IMR-90 (cell line): ENCODE measurements around the gene GRK2. TPM values are rescaled to one million over a fixed set of nuclear protein-coding genes. Genes with fewer than 3 reads are reported as not detected.

ENCODE experiments used
- ATAC-seq: fragments of 200-7000 bp; cut with Tn5 transposase; 2 replicates; pipeline ENCODE4 v1.9.1; 2020; ENCODE audit warnings: low read depth, mild to moderate bottlenecking, moderate library complexity
- BruUV-seq: library from RNA; stranded (reverse); fragments of 400-500 nt; replicated peaks from 2 replicates; lab custom pipeline; 2021; lab: Mats Ljungman, UMichigan
- CTCF ChIA-PET: fragments of 300-600 bp; formaldehyde crosslinking; extraction: SDS; loops from one replicate; lab custom pipeline; 2021; ENCODE audit warnings: antibody characterized with exemption; lab: Yijun Ruan, JAX
- POLR2A ChIA-PET: fragments of 300-600 bp; sonication (Branson Sonifier 250); formaldehyde crosslinking; loops from one replicate; lab custom pipeline; 2022; ENCODE audit warnings: antibody characterized with exemption; ENCODE audit not compliant: unreplicated experiment; lab: Charles Lee
- DNase-seq: peaks from one replicate; pipeline ENCODE4 v3.0.0; 2013
- H2AFZ ChIP-seq: replicated peaks from 2 replicates; pipeline ENCODE3; 2013; ENCODE audit warnings: low read length, mild to moderate bottlenecking; ENCODE audit not compliant: poor library complexity
- H2AK5ac ChIP-seq: 2 replicates; pipeline ENCODE4 v1.6.1; 2013; ENCODE audit warnings: low read depth, low read length, inconsistent platforms
- H2AK9ac ChIP-seq: replicated peaks from 2 replicates; pipeline ENCODE3; 2013; ENCODE audit warnings: mild to moderate bottlenecking, low read depth, low read length, moderate library complexity; ENCODE audit not compliant: poor library complexity
- H2BK120ac ChIP-seq: 2 replicates; pipeline ENCODE4 v1.6.1; 2013; ENCODE audit warnings: low read depth, low read length, inconsistent platforms
- H2BK15ac ChIP-seq: 3 replicates; pipeline ENCODE4 v1.6.1; 2013; ENCODE audit warnings: low read depth, low read length, inconsistent platforms
- H2BK20ac ChIP-seq: 2 replicates; pipeline ENCODE4 v1.6.1; 2013; ENCODE audit warnings: low read depth, mild to moderate bottlenecking, inconsistent platforms, low read length, moderate library complexity
- H2BK5ac ChIP-seq: 2 replicates; pipeline ENCODE4 v1.6.1; 2013; ENCODE audit warnings: mild to moderate bottlenecking, low read depth, low read length, inconsistent platforms; ENCODE audit not compliant: poor library complexity, severe bottlenecking
- H3K14ac ChIP-seq: replicated peaks from 2 replicates; pipeline ENCODE4 v1.6.1; 2013; ENCODE audit warnings: low read depth, low read length, inconsistent platforms
- H3K18ac ChIP-seq: 2 replicates; pipeline ENCODE4 v1.6.1; 2013; ENCODE audit warnings: low read depth, low read length, control low read depth
- H3K23ac ChIP-seq: 2 replicates; pipeline ENCODE4 v1.6.1; 2013; ENCODE audit warnings: low read depth, low read length, inconsistent platforms
- H3K27ac ChIP-seq: 2 replicates; pipeline ENCODE4 v1.5.1; 2013; ENCODE audit warnings: mild to moderate bottlenecking, control low read depth, low read length; ENCODE audit not compliant: insufficient read depth
- H3K27me3 ChIP-seq: 2 replicates; pipeline ENCODE4 v1.6.1; 2013; ENCODE audit warnings: low read length; ENCODE audit not compliant: control insufficient read depth, insufficient read depth
- H3K36me3 ChIP-seq: 2 replicates; pipeline ENCODE4 v1.6.1; 2013; ENCODE audit warnings: low read length, mixed read lengths; ENCODE audit not compliant: control insufficient read depth, insufficient read depth
- H3K4ac ChIP-seq: 2 replicates; pipeline ENCODE4 v1.6.1; 2013; ENCODE audit warnings: low read depth, low read length, inconsistent platforms
- H3K4me1 ChIP-seq: 2 replicates; pipeline ENCODE4 v1.6.1; 2013; ENCODE audit warnings: low read length, mixed read lengths; ENCODE audit not compliant: control insufficient read depth, insufficient read depth
- H3K4me2 ChIP-seq: 2 replicates; pipeline ENCODE4 v1.6.1; 2013; ENCODE audit warnings: low read depth, mild to moderate bottlenecking, control low read depth, low read length, moderate library complexity
- H3K4me3 ChIP-seq: 2 replicates; pipeline ENCODE4 v1.5.1; 2013; ENCODE audit warnings: low read depth, mild to moderate bottlenecking, control low read depth, low read length, moderate library complexity; ENCODE audit not compliant: insufficient read depth
- H3K56ac ChIP-seq: 2 replicates; pipeline ENCODE4 v1.6.1; 2013; ENCODE audit warnings: low read length, inconsistent platforms; ENCODE audit not compliant: insufficient read depth; ENCODE audit errors: extremely low read depth
- H3K79me1 ChIP-seq, 2 experiments: 2 replicates each; pipeline ENCODE4 v1.6.1; 2013; ENCODE audit warnings: low read length in 2 of 2, inconsistent platforms in 1 of 2, low read depth in 1 of 2
- H3K9ac ChIP-seq: 2 replicates; pipeline ENCODE4 v1.6.1; 2013; ENCODE audit warnings: low read depth, low read length, control low read depth
- H3K9me1 ChIP-seq: 2 replicates; pipeline ENCODE4 v1.6.1; 2013; ENCODE audit warnings: low read length, inconsistent platforms; ENCODE audit not compliant: insufficient read depth
- H3K9me3 ChIP-seq: 2 replicates; pipeline ENCODE4 v1.6.1; 2013; ENCODE audit warnings: low read length; ENCODE audit not compliant: control insufficient read depth, insufficient read depth
- H4K20me1 ChIP-seq: 2 replicates; pipeline ENCODE4 v1.6.1; 2013; ENCODE audit warnings: low read length, inconsistent platforms; ENCODE audit not compliant: insufficient read depth
- H4K5ac ChIP-seq: 2 replicates; pipeline ENCODE4 v1.6.1; 2013; ENCODE audit warnings: mild to moderate bottlenecking, low read depth, low read length, control low read depth
- H4K8ac ChIP-seq, 2 experiments: 2 replicates each; pipeline ENCODE4 v1.6.1; 2013; ENCODE audit warnings: low read depth in 2 of 2, low read length in 2 of 2, control low read depth in 1 of 2, inconsistent platforms in 1 of 2
- H4K91ac ChIP-seq: 2 replicates; pipeline ENCODE4 v1.6.1; 2013; ENCODE audit warnings: low read depth, low read length, inconsistent platforms; ENCODE audit not compliant: insufficient read depth
- CHD1 ChIP-seq: IDR thresholded peaks from 2 replicates; pipeline ENCODE4 v1.6.1; 2012; ENCODE audit warnings: low read depth, low read length, improper control_type of control experiment
- POLR2A ChIP-seq: IDR thresholded peaks from 2 replicates; pipeline ENCODE4 v1.6.1; 2012; ENCODE audit warnings: mild to moderate bottlenecking, low read depth, low read length
- RAD21 ChIP-seq: IDR thresholded peaks from 2 replicates; pipeline ENCODE4 v1.6.1; 2012; ENCODE audit warnings: low read length, improper control_type of control experiment
- RCOR1 ChIP-seq: IDR thresholded peaks from 2 replicates; pipeline ENCODE4 v1.6.1; 2012; ENCODE audit warnings: mild to moderate bottlenecking, low read length, improper control_type of control experiment; ENCODE audit not compliant: insufficient replicate concordance
- RFX5 ChIP-seq: IDR thresholded peaks from 2 replicates; pipeline ENCODE4 v1.8.0; 2012; ENCODE audit warnings: low read depth, mild to moderate bottlenecking, low read length, moderate library complexity
- WGBS, 2 experiments: methylation state at CpG; one replicate each; pipeline versions ENCODE4 v1.1.5 to v1.1.7; 2013; ENCODE audit warnings: missing lambda C conversion rate in 2 of 2; ENCODE audit not compliant: insufficient read length in 1 of 2; ENCODE audit errors: extremely low coverage in 2 of 2; 5-methylcytosine and 5-hydroxymethylcytosine counted together
- dilution Hi-C: fragments of 300-500 bp; cut with HindIII; formaldehyde crosslinking; loops from one replicate; pipeline ENCODE4 v1.14.3; 2018; ENCODE audit warnings: low sequenced_read_pairs; ENCODE audit not compliant: unreplicated experiment
- in situ Hi-C: fragments of 300-500 bp; cut with MboI; formaldehyde crosslinking; loops from 3 replicates; pipeline ENCODE4 v1.14.3; 2019; ENCODE audit warnings: low sequenced_read_pairs, inconsistent platforms, mixed read lengths
- intact Hi-C: fragments of 100-400 bp; cut with micrococcal nuclease; formaldehyde crosslinking; loops from 2 replicates; pipeline ENCODE4 v1.10.0; 2022
- polyA plus RNA-seq, 3 experiments: library from polyadenylated mRNA; depleted of rRNA; stranded (reverse); fragments of >200 nt; gene quantifications; 2 replicates each; pipeline ENCODE4 v1.2.3, GENCODE V29; 2012; ENCODE audit warnings: low replicate concordance in 1 of 3
- total RNA-seq: library from RNA; depleted of rRNA; stranded (reverse); fragments of >200 nt; gene quantifications from 2 replicates; pipeline ENCODE4 v1.2.3, GENCODE V29; 2012
- TF ChIP-seq, protein P1 (sequence below): fragments of 150-350 bp; IDR thresholded peaks from 2 replicates; pipeline ENCODE4 v1.6.1; 2017; ENCODE audit warnings: mild to moderate bottlenecking, antibody characterized with exemption, low read length, low read depth

The GRK2 gene
- total and polyA plus RNA-seq, 2 of the 4 experiments (the other 2 are of a cell fraction): 26.7 to 41.8 TPM

DNA sequence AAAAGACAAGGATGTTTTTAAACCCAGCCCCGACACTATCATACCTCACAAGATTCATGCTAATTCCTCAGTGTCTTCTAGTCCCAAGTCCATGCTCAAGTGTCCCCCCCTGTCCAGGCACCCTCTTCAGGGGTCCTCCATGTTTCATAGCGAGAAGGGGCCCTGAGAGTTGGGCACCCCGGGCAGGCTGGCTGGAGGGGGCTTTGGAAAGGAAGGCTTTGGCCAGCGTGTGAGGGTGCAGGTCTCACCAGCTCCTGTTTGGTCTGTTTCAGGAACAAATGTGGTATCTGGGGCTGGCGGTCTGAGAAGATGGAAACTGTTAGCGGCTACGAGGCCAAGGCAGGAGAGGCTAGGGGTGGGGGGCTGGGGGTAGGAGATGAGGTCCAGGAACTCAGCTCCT is 32.5 kb downstream of the GRK2 start:
- TF ChIP-seq, protein P1, sequence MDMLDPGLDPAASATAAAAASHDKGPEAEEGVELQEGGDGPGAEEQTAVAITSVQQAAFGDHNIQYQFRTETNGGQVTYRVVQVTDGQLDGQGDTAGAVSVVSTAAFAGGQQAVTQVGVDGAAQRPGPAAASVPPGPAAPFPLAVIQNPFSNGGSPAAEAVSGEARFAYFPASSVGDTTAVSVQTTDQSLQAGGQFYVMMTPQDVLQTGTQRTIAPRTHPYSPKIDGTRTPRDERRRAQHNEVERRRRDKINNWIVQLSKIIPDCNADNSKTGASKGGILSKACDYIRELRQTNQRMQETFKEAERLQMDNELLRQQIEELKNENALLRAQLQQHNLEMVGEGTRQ: no peak
- TF ChIP-seq POLR2A (no peak), RCOR1 (no peak), RFX5 (no peak), CHD1 (no peak), RAD21 (no peak)
- Histone ChIP-seq H3K27me3 (no peaks in the 10 kb centered on the region), H3K4me3 (no peak overlapping the region), H3K4me2 (no peak overlapping the region), H2BK120ac (no peak overlapping the region), H3K9me3 (peaks cover 2% of the 10 kb centered on the region; the same call in 1 of the 2 replicates), H4K91ac (no peak overlapping the region), H3K79me1 (peaks cover 7 to 48% of the 10 kb centered on the region in 2 experiments), H2AK9ac (no peak overlapping the region), H2AFZ (no peak overlapping the region), H2BK15ac (no peak overlapping the region), H4K20me1 (peaks cover 7% of the 10 kb centered on the region), H3K18ac (no peak overlapping the region), H2AK5ac (no peak overlapping the region), H3K27ac (no peak overlapping the region), H2BK5ac (no peak overlapping the region), H3K4me1 (peaks cover 10% of the 10 kb centered on the region), H4K8ac (no peak overlapping the region), H3K4ac (no peak overlapping the region), H3K23ac (no peak overlapping the region), H3K14ac (no peak overlapping the region), H2BK20ac (no peak overlapping the region), H3K56ac (no peak overlapping the region), H3K36me3 (peaks cover 42% of the 10 kb centered on the region), H3K9me1 (peaks cover 3% of the 10 kb centered on the region), H3K9ac (no peak overlapping the region), H4K5ac (no peak overlapping the region)
- in situ Hi-C loops (no loop called here), intact Hi-C loops (no loop called here), dilution Hi-C loops (no loop called here)
- no TSS peak for BruUV-seq
- DNase-seq (no peak), ATAC-seq (no peak)
- ChIA-PET CTCF (interaction anchor here (1.1 kb wide), 1 partner anchor 21 kb away, joined by 3 read pairs; no protein-coding TSS in a partner anchor), POLR2A (no interaction called here)
- no CpG with 5 or more reads among the region's 7 CpGs for WGBS, 2 experiments
